ENCODE measurements around the gene TCEA3.

TCEA3 gene

GRCh38 chr1:23422241-23422877 is 2.2 kb downstream of the TCEA3 start:
- H3K9me2 ChIP-seq (replicated peaks; ENCODE audit: control insufficient read depth, low read length) = no peaks in the 10 kb centered on the region
- no peak overlapping the region for H3K27ac ChIP-seq (ENCODE audit: low read depth, low read length)
- no peaks in the 10 kb centered on the region for H3K79me2 ChIP-seq (ENCODE audit: control insufficient read depth, low read length)
- H4K20me1 ChIP-seq (ENCODE audit: control insufficient read depth, insufficient read depth, low read depth, low read length) = no peaks in the 10 kb centered on the region
- peaks cover 3% of the 10 kb centered on the region; the same call in 1 of the 2 replicates for H3K4me1 ChIP-seq (ENCODE audit: control insufficient read depth, low read length)
- H3F3A ChIP-seq (ENCODE audit: control insufficient read depth, insufficient read depth) = no peaks in the 10 kb centered on the region
- no peaks in the 10 kb centered on the region for H3K9me3 ChIP-seq (ENCODE audit: control insufficient read depth, insufficient read depth, low read length)
- H3K36me3 ChIP-seq (ENCODE audit: control insufficient read depth, low read length) = no peaks in the 10 kb centered on the region
- TF ChIP-seq CTCF (IDR thresholded peaks at IDR 0.05; ENCODE audit: low read depth, low read length, poor library complexity, severe bottlenecking) = no peak
- H3K4me3 ChIP-seq (ENCODE audit: low read length) = no peak overlapping the region
- H3K4me2 ChIP-seq (ENCODE audit: low read length) = no peak overlapping the region
- H3K27me3 ChIP-seq (ENCODE audit: control insufficient read depth, low read length) = peaks cover 30% of the 10 kb centered on the region

GRCh38 chr1:23421753-23422240 is 2.8 kb downstream of the TCEA3 start:
- Histone ChIP-seq H3F3A (ENCODE audit: control insufficient read depth, insufficient read depth) (no peaks in the 10 kb centered on the region), H3K27ac (ENCODE audit: low read depth, low read length) (no peak overlapping the region)

GRCh38 chr1:23421343-23421742 is 3.2 kb downstream of the TCEA3 start:
- Histone ChIP-seq H3K4me2 (ENCODE audit: low read length) (no peak overlapping the region), H3F3A (ENCODE audit: control insufficient read depth, insufficient read depth) (no peaks in the 10 kb centered on the region), H3K4me3 (ENCODE audit: low read length) (no peak overlapping the region), H3K79me2 (ENCODE audit: control insufficient read depth, low read length) (no peaks in the 10 kb centered on the region), H3K27ac (ENCODE audit: low read depth, low read length) (no peak overlapping the region), H4K20me1 (ENCODE audit: control insufficient read depth, insufficient read depth, low read depth, low read length) (no peaks in the 10 kb centered on the region), H3K27me3 (ENCODE audit: control insufficient read depth, low read length) (peaks cover 30% of the 10 kb centered on the region), H3K36me3 (ENCODE audit: control insufficient read depth, low read length) (no peaks in the 10 kb centered on the region), H3K9me3 (ENCODE audit: control insufficient read depth, insufficient read depth, low read length) (no peaks in the 10 kb centered on the region), H3K4me1 (ENCODE audit: control insufficient read depth, low read length) (peaks cover 3% of the 10 kb centered on the region; the same call in 1 of the 2 replicates), H3K9me2 (replicated peaks; ENCODE audit: control insufficient read depth, low read length) (no peaks in the 10 kb centered on the region)
- no peak for TF ChIP-seq CTCF (IDR thresholded peaks at IDR 0.05; ENCODE audit: low read depth, low read length, poor library complexity, severe bottlenecking)
- TF ChIP-seq EZH2phosphoT487 (IDR thresholded peaks at IDR 0.05; ENCODE audit: borderline replicate concordance, low read length) = no peak

More at GRCh38 chr1:23421753-23422240, 2.8 kb downstream of the TCEA3 start:
- H3K27me3 ChIP-seq (ENCODE audit: control insufficient read depth, low read length) = peaks cover 30% of the 10 kb centered on the region
- TF ChIP-seq CTCF (IDR thresholded peaks at IDR 0.05; ENCODE audit: low read depth, low read length, poor library complexity, severe bottlenecking) (no peak), EZH2phosphoT487 (IDR thresholded peaks at IDR 0.05; ENCODE audit: borderline replicate concordance, low read length) (no peak)
- no peak overlapping the region for H3K4me2 ChIP-seq (ENCODE audit: low read length)
- peaks cover 3% of the 10 kb centered on the region; the same call in 1 of the 2 replicates for H3K4me1 ChIP-seq (ENCODE audit: control insufficient read depth, low read length)
- no peaks in the 10 kb centered on the region for H4K20me1 ChIP-seq (ENCODE audit: control insufficient read depth, insufficient read depth, low read depth, low read length)
- H3K9me3 ChIP-seq (ENCODE audit: control insufficient read depth, insufficient read depth, low read length) = no peaks in the 10 kb centered on the region
- H3K79me2 ChIP-seq (ENCODE audit: control insufficient read depth, low read length) = no peaks in the 10 kb centered on the region
- no peaks in the 10 kb centered on the region for H3K9me2 ChIP-seq (replicated peaks; ENCODE audit: control insufficient read depth, low read length)
- H3K36me3 ChIP-seq (ENCODE audit: control insufficient read depth, low read length) = no peaks in the 10 kb centered on the region
- H3K4me3 ChIP-seq (ENCODE audit: low read length) = no peak overlapping the region

Data from DOHH2 (cell line).